HL-60 (cell line): ENCODE results near the gene TBC1D22A.

Experiments used
- DNase-seq, 2 experiments: peaks; one replicate each; pipeline ENCODE4 v3.0.0-alpha.2; 2010 to 2020; ENCODE audit warnings: low read depth in 1 of 2, low spot score in 1 of 2
- H3K27ac ChIP-seq: fragments of 250-450 bp; sonication (Bioruptor Pico); replicated peaks from 2 replicates; pipeline ENCODE4 v1.5.1; 2020; ENCODE audit warnings: mild to moderate bottlenecking, moderate library complexity
- H3K27me3 ChIP-seq: fragments of 250-450 bp; sonication (Bioruptor Pico); 2 replicates; pipeline ENCODE4 v1.5.1; 2021; ENCODE audit warnings: mild to moderate bottlenecking, moderate library complexity; ENCODE audit not compliant: insufficient read depth, poor library complexity, severe bottlenecking
- H3K4me3 ChIP-seq: replicated peaks from 2 replicates; pipeline ENCODE4 v1.5.1; 2011; ENCODE audit warnings: mild to moderate bottlenecking, control low read depth, low read length; ENCODE audit not compliant: insufficient read depth
- CTCF ChIP-seq: IDR thresholded peaks from one replicate; pipeline ENCODE4 v1.5.1; 2011; ENCODE audit warnings: low read length, control low read depth, inconsistent platforms; ENCODE audit not compliant: insufficient read depth
- GABPA ChIP-seq: IDR thresholded peaks from 2 replicates; pipeline ENCODE4 v1.6.1; 2012; ENCODE audit warnings: low read depth
- POLR2AphosphoS5 ChIP-seq: IDR thresholded peaks from 2 replicates; pipeline ENCODE4 v1.6.1; 2012; ENCODE audit warnings: low read depth
- REST ChIP-seq: IDR thresholded peaks from 2 replicates; pipeline ENCODE4 v1.6.1; 2012; ENCODE audit warnings: low read depth; ENCODE audit not compliant: insufficient replicate concordance
- SPI1 ChIP-seq: IDR thresholded peaks from 2 replicates; pipeline ENCODE4 v1.6.1; 2012; ENCODE audit warnings: low read depth, mild to moderate bottlenecking, borderline replicate concordance

Gene TBC1D22A

GRCh38 chr22:47090591-47091245, 328.3 kb downstream of the TBC1D22A start:
- Histone ChIP-seq H3K27me3 (no peaks in the 10 kb centered on the region), H3K27ac (no peak overlapping the region), H3K4me3 (no peak overlapping the region)
- DNase-seq: no peak
- TF ChIP-seq SPI1 (no peak), POLR2AphosphoS5 (no peak), CTCF (no peak), GABPA (no peak), REST (no peak)

DNA sequence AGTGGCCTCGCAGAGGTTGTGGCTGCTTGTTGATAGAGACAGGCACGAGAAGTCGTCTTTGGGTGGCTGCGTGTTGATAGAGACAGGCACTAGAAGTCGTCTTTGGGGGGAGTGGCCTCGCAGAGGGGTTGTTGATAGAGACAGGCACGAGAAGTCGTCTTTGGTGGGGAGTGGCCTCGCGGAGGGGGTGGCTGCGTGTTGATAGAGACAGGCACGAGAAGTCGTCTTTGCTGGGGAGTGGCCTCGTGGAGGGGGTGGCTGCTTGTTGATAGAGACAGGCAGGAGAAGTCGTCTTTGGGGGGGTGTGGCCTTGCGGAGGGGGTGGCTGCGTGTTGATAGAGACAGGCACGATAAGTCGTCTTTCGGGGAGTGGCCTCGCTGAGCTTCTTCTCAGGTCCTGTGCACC, 328.8 kb downstream of the TBC1D22A start:
- DNase-seq: no peak
- Histone ChIP-seq H3K27me3 (no peaks in the 10 kb centered on the region), H3K27ac (no peak overlapping the region), H3K4me3 (no peak overlapping the region)
- no peak for TF ChIP-seq CTCF
- no peak for TF ChIP-seq SPI1
- TF ChIP-seq GABPA: no peak
- TF ChIP-seq POLR2AphosphoS5: no peak
- TF ChIP-seq REST: no peak

DNA sequence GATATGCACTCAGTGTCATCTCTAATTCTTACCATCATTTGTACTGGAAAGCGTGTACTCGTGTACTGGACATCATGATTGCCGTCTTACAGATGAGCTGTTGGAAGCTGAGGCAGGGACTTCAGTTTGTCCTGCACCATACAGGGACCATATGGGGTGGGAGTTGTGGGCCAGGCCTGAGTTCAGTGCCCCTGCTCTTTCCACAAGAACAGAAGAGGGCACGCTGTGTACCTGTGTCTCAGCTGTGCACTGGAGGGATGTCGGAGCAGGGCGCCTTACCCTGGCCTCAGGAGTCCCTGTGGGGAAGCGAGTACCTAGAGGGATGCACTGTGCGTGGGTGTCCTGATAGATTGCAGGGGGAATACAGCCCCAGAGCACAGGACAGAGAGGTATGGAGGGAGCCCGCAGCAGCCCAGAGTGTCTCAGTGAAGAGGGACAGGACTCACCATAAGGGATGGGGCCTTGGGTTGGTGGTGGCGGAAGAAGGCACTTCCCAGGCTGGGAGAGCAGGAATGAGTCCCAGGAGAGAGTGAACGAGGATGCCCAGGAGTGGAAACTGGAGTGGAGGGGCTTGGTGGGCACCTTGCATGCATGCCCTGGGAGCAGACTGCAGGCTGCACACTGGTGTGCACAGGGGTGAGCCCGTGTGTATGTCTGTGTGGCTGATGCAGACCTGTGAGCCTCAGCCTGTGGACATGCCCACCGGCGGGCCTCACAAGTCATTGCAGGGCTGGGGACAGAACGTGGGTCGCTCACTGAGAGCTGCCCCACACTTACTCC, 329.7 kb downstream of the TBC1D22A start:
- TF ChIP-seq POLR2AphosphoS5: no peak
- no peak for TF ChIP-seq GABPA
- no peak for TF ChIP-seq REST
- no peak for TF ChIP-seq SPI1
- no peak for TF ChIP-seq CTCF

More for the DNA sequence above, 329.7 kb downstream of the TBC1D22A start:
- DNase-seq: no peak
- Histone ChIP-seq H3K4me3 (no peak overlapping the region), H3K27me3 (no peaks in the 10 kb centered on the region), H3K27ac (no peak overlapping the region)
